MM.1S (cell line): ENCODE measurements around the gene CRHBP.
"Not testable (repeated sequence)": the region's sequence is repeated elsewhere in the genome, so short reads cannot be mapped to it uniquely, and the experiment has no call there.

Source experiments
- CTCF ChIP-seq: fragments of 300-600 bp; sonication (generic); IDR thresholded peaks from 2 replicates; pipeline ENCODE4 v1.5.1; 2016; ENCODE audit warnings: antibody characterized with exemption, low read length, mixed read lengths
- EZH2 ChIP-seq: fragments of 300-600 bp; sonication (generic); optimal IDR thresholded peaks from 2 replicates; pipeline ENCODE3; 2017; ENCODE audit warnings: low read depth, mild to moderate bottlenecking, antibody characterized with exemption, low read length, mixed read lengths
- EZH2phosphoT487 ChIP-seq: fragments of 300-600 bp; sonication (generic); IDR thresholded peaks from 2 replicates; pipeline ENCODE4 v1.6.1; 2018; ENCODE audit warnings: antibody characterized with exemption, low read length

GRCh38 chr5:76914671-76915070 lies 38.2 kb upstream of the CRHBP start:
- not testable (repeated sequence) for TF ChIP-seq CTCF, EZH2, EZH2phosphoT487
